Measurements from ENCODE around the gene MYO9B.

- TF ChIP-seq CTCF (IDR thresholded peaks at IDR 0.05; ENCODE audit: low read length): no peak
- TF ChIP-seq EZH2 (IDR thresholded peaks at IDR 0.05; ENCODE audit: borderline replicate concordance, low read length): no peak
Observed at GRCh38 chr19:17206736-17207581, 131.4 kb downstream of the MYO9B start.
